ENCODE results near the gene TIMM44.

Gene TIMM44

DNA sequence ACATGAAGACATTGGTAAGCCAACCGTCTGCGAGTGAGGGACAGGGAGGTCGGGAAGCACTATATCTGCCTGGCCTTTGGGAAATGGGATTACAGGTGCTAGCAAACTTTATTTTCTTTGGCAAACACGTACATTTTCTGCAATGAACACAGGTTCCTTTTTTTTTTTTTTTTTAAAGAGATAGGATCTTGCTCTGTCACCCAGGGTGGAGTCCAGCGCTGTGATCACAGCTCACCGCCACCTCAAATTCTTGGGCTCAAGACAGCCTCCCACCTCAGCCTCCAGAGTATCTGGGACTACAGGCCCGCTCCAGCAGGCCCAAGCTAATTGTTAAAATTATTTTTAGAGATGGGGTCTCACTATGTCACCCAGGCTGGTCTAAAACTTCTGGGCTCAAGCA lies 37.7 kb upstream of the TIMM44 start:
- TF ChIP-seq, protein P1, sequence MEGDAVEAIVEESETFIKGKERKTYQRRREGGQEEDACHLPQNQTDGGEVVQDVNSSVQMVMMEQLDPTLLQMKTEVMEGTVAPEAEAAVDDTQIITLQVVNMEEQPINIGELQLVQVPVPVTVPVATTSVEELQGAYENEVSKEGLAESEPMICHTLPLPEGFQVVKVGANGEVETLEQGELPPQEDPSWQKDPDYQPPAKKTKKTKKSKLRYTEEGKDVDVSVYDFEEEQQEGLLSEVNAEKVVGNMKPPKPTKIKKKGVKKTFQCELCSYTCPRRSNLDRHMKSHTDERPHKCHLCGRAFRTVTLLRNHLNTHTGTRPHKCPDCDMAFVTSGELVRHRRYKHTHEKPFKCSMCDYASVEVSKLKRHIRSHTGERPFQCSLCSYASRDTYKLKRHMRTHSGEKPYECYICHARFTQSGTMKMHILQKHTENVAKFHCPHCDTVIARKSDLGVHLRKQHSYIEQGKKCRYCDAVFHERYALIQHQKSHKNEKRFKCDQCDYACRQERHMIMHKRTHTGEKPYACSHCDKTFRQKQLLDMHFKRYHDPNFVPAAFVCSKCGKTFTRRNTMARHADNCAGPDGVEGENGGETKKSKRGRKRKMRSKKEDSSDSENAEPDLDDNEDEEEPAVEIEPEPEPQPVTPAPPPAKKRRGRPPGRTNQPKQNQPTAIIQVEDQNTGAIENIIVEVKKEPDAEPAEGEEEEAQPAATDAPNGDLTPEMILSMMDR (IDR thresholded peaks at IDR 0.05; ENCODE audit: borderline replicate concordance, control extremely low read depth, extremely low read depth, insufficient read depth, missing control alignments): no peak
- in situ Hi-C loops (cut with MboI; ENCODE audit: low sequenced_read_pairs, unreplicated experiment): no loop called here
- DNase-seq (ENCODE audit: low spot score): no peak

DNA sequence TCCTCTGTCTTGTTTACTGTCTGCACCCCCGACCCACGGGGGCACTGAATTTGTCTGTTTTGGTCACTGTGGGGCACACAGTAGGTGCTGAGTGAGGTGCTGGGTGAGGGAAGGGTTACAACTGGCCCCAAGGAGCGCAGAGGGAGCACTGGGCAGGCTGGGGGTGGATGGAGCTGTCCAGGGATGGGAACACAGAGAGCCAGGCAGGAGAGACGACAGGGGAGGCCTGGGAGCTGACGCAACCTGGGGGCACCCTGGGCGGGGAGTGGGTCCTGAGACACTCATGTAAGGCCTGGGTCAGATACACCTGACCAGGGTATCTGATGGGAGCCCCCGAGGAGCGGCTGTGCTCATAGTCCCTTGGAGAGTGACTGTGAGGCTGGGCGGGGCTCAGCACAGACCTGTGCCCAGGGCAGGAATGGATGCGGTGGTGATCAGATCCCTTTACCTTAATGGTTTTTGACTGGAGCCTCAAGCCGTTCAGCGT lies 37.2 kb upstream of the TIMM44 start:
- TF ChIP-seq, protein P1 (IDR thresholded peaks at IDR 0.05; ENCODE audit: borderline replicate concordance, control extremely low read depth, extremely low read depth, insufficient read depth, missing control alignments): no peak
- no peak for DNase-seq (ENCODE audit: low spot score)

DNA sequence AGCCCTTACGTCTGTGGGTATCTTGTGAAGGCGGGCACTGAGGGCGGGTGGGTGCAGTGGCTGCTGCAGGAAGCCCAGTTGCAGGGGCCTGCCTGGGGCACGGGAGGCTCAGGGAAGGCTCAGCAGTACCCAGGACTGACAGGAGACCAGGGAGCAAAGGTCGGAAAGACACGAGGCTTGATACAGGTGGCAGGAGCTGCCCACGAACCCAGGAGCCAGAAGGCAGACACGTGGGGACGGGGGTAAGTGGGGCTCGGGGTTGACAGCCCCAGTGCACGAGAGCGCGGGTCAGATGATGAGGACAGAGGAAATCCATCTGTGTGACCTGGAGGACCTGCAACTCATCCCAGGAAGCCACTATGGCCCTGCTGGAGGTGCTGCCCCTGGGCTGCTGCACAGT lies 36.7 kb upstream of the TIMM44 start:
- in situ Hi-C loops (cut with MboI; ENCODE audit: low sequenced_read_pairs, unreplicated experiment): no loop called here
- TF ChIP-seq, protein P1 (IDR thresholded peaks at IDR 0.05; ENCODE audit: borderline replicate concordance, control extremely low read depth, extremely low read depth, insufficient read depth, missing control alignments): no peak
- no peak for DNase-seq (ENCODE audit: low spot score)

More for the DNA sequence above, 37.2 kb upstream of the TIMM44 start:
- in situ Hi-C loops (cut with MboI; ENCODE audit: low sequenced_read_pairs, unreplicated experiment): no loop called here

DNA sequence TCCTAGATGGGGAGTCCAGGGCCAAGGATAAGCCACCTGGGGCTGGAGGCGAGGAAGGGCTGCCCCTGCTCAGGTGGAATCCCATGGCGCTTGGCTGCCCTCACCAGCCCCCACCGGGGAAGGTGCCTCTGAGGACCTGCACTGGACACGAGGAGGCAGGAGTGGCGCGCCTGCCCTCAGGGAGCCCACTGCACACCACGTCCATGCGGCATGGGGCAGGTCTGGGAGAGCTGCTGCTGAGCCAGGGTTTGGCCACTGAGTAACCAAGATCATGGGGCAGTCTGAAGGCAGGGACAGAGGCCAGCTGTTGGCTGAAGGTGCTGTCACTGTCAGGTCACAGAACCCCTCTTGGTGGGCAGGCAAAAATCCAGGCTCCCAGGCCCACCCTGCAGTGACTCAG lies 36.1 kb upstream of the TIMM44 start:
- TF ChIP-seq, protein P1 (IDR thresholded peaks at IDR 0.05; ENCODE audit: borderline replicate concordance, control extremely low read depth, extremely low read depth, insufficient read depth, missing control alignments): no peak
- in situ Hi-C loops (cut with MboI; ENCODE audit: low sequenced_read_pairs, unreplicated experiment): no loop called here
- no peak for DNase-seq (ENCODE audit: low spot score)

DNA sequence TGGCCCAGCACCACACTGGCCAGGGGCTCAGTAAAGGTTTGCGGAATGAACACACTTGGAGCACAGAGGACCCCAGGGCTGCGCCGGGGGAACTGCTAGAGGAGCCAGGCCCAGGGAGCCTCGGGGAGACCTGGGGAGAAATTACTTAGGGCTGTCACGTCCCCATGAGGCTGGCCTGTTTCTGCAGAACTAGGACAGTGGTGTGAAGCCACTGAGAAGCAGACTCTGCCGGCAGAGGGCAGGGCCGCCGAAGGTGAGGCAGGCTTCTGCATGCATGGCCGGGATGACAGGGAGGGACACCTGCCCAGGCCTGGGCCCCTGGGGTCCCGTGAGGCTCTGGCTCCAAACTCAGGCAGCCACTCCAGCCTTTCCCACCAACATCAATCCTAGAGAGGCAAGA lies 35.5 kb upstream of the TIMM44 start:
- in situ Hi-C loops (cut with MboI; ENCODE audit: low sequenced_read_pairs, unreplicated experiment): no loop called here
- no peak for DNase-seq (ENCODE audit: low spot score)
- TF ChIP-seq, protein P1 (IDR thresholded peaks at IDR 0.05; ENCODE audit: borderline replicate concordance, control extremely low read depth, extremely low read depth, insufficient read depth, missing control alignments): no peak

DNA sequence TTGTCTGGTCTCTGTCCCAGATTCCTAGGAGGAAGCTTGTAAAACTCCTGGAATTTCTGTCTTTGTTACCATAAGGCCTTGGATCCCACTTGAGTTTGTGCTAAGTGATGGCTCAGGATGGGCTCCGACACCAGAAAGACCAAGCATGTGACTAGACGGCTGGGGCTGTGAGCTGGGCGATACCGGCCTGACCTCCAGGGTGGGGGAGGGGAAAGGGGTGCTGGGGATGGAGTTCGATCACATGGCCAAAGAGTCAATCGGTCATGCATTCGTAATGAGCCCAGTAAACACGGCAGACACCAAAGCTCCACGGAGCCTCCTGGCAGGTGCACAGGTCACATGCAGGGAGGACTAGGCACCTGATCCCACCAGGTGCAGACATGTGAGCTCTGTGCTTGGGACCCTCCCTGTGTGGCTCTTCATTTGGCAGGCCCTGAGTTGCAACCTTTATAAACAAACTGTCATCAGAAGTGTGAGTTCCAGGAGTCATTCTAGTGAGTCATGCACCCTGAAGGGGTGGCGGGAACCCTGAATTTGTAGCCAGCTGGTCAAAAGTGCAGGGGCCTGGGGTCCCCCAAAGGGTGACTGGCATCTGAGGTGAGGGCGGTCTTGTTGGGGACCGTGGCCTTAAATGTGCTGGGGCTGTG lies 34.8 kb upstream of the TIMM44 start:
- in situ Hi-C loops (cut with MboI; ENCODE audit: low sequenced_read_pairs, unreplicated experiment): no loop called here
- TF ChIP-seq, protein P1 (IDR thresholded peaks at IDR 0.05; ENCODE audit: borderline replicate concordance, control extremely low read depth, extremely low read depth, insufficient read depth, missing control alignments): no peak
- DNase-seq (ENCODE audit: low spot score): no peak
